Stimulated activated CD8-positive, alpha-beta memory T cell treated with anti-CD3 and anti-CD28 coated beads, Interleukin-15, amount 100 ng/mL, for 4 hours (primary cell): ENCODE data around the gene GALNTL6.

ENCODE experiments used
- DNase-seq, 2 donors: peaks; one replicate each; pipeline ENCODE4 v3.0.0-alpha.2; 2020; ENCODE audit warnings: low read depth in 2 of 2

GALNTL6 gene

GRCh38 chr4:172982151-172982590 lies 1169.0 kb downstream of the GALNTL6 start:
- no peak for DNase-seq

- DNase-seq: no peak
These were observed 1169.8 kb downstream of the GALNTL6 start for GRCh38 chr4:172983014-172983413.

GRCh38 chr4:172983631-172984030 lies 1170.4 kb downstream of the GALNTL6 start:
- DNase-seq: no peak

GRCh38 chr4:172985552-172985951 lies 1172.3 kb downstream of the GALNTL6 start:
- DNase-seq: no peak

- DNase-seq: no peak
These were observed 1172.9 kb downstream of the GALNTL6 start for GRCh38 chr4:172986114-172986513.

- DNase-seq: no peak
These were observed 1177.0 kb downstream of the GALNTL6 start for GRCh38 chr4:172989984-172990820.

- no peak for DNase-seq
These were observed 1179.6 kb downstream of the GALNTL6 start for GRCh38 chr4:172992648-172993378.

- no peak for DNase-seq
These were observed 1182.0 kb downstream of the GALNTL6 start for GRCh38 chr4:172995161-172995560.

- DNase-seq: no peak
These were observed 1182.5 kb downstream of the GALNTL6 start for GRCh38 chr4:172995704-172996103.

- DNase-seq: no peak
These were observed 1183.5 kb downstream of the GALNTL6 start for GRCh38 chr4:172996571-172997216.

GRCh38 chr4:172997217-172997609 lies 1184.0 kb downstream of the GALNTL6 start:
- no peak for DNase-seq

GRCh38 chr4:172997856-172998255 lies 1184.7 kb downstream of the GALNTL6 start:
- DNase-seq: no peak

- DNase-seq: no peak
These were observed 1185.6 kb downstream of the GALNTL6 start for GRCh38 chr4:172998527-172999469.

- no peak for DNase-seq
These were observed 1188.4 kb downstream of the GALNTL6 start for GRCh38 chr4:173001571-173001970.

GRCh38 chr4:173002830-173003561 lies 1189.8 kb downstream of the GALNTL6 start:
- no peak for DNase-seq

GRCh38 chr4:173005912-173006633 lies 1192.9 kb downstream of the GALNTL6 start:
- DNase-seq: no peak

GRCh38 chr4:173008436-173008835 lies 1195.2 kb downstream of the GALNTL6 start:
- no peak for DNase-seq

GRCh38 chr4:173009129-173009823 lies 1196.1 kb downstream of the GALNTL6 start:
- DNase-seq: no peak

- no peak for DNase-seq
These were observed 1199.4 kb downstream of the GALNTL6 start for GRCh38 chr4:173012608-173013007.
